Lower lobe of right lung (tissue), 2 donors: ENCODE results near the gene SLC7A1. TPM values are rescaled to one million over a fixed set of nuclear protein-coding genes. Genes with fewer than 3 reads are reported as not detected.
A peak's percentile ranks its signal among the peaks of the same experiment; 100 is the strongest.

Experiments used
- ATAC-seq, 2 donors: fragments of 200-7000 bp; cut with Tn5 transposase; one replicate each; pipeline ENCODE4 v1.9.1; 2020 to 2022; ENCODE audit warnings: mild to moderate bottlenecking in 2 of 2, moderate library complexity in 2 of 2
- DNase-seq: peaks from one replicate; pipeline ENCODE4 v3.0.0-alpha.2; 2020
- H3K27ac ChIP-seq: fragments of 200-600 bp; one replicate; pipeline ENCODE4 v1.8.0; 2022
- H3K27me3 ChIP-seq: fragments of 200-600 bp; one replicate; pipeline ENCODE4 v1.8.0; 2022; ENCODE audit warnings: low read depth
- H3K36me3 ChIP-seq: fragments of 200-600 bp; one replicate; pipeline ENCODE4 v1.8.0; 2022; ENCODE audit warnings: mild to moderate bottlenecking
- H3K4me1 ChIP-seq: fragments of 200-600 bp; one replicate; pipeline ENCODE4 v1.8.0; 2022
- H3K4me3 ChIP-seq: fragments of 200-600 bp; one replicate; pipeline ENCODE4 v1.8.0; 2022; ENCODE audit warnings: mild to moderate bottlenecking
- H3K9me3 ChIP-seq: fragments of 200-600 bp; one replicate; pipeline ENCODE4 v1.8.0; 2022
- intact Hi-C: fragments of 100-400 bp; cut with DNase I; formaldehyde crosslinking; loops from one replicate; pipeline ENCODE4 v1.11.0; 2022
- total RNA-seq: library from RNA; stranded (reverse); fragmentation: NEBNext Ultra II Directional; extraction: Animal tissue kit (Norgen Biotek cat#: 25700); gene quantifications from one replicate; pipeline ENCODE4 v1.2.1, GENCODE V29; 2021
- TF ChIP-seq, protein P1 (sequence below): fragments of 200-600 bp; IDR thresholded peaks from one replicate; pipeline ENCODE4 v1.8.0; 2022; ENCODE audit warnings: antibody characterized with exemption, mild to moderate bottlenecking
- donor health status: DM: no; HTN: yes; CAD: no; lungs with severe emphysema.

SLC7A1 gene
- total RNA-seq, 1 donor from 2014 or later: 19.2 TPM

DNA sequence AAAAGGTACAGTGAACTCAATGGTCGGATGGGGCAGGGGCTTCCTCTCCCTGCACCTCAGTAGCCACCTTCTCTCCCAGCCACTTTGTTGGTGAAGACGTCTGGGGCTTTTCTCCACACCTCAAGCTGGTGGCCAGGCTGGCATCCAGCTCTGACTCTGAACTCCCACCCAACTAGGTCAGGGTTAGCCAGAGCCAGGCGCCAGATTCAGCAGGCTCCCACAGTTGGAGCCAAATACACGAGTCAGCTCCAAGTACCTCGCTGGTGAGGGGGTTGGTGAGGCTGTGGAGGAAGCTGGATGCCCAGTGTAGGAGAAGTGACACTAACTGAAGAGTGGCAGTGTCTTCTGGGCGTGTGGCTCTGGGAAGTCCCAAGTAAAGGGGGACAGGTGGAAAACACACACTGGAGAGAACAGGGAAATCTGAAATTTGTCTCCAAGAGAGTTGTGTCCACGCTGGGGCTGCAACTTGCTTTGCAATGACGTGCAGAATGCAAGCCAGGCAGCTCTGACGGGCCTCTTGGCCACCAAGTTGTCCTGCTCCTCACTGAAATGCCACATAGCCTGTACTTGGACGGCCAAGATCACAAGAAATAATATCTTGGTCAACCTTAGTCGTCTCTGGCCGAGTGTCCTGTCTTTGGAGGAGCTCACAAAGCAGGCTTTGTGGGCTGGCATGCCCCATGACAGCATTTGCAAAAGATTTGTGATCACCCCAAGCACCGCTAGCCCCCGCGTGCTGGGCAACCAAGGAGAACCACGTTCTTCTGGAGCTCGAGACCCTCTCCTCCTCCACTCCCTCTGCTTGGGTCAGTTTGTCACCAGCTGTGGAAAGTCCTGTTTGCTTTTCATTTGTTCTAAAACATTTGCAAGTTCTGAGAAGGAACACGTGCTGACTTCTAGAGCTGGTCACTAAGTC lies 18.1 kb downstream of the SLC7A1 start:
- no peaks in the 10 kb centered on the region for H3K4me1 ChIP-seq
- TF ChIP-seq, protein P1, sequence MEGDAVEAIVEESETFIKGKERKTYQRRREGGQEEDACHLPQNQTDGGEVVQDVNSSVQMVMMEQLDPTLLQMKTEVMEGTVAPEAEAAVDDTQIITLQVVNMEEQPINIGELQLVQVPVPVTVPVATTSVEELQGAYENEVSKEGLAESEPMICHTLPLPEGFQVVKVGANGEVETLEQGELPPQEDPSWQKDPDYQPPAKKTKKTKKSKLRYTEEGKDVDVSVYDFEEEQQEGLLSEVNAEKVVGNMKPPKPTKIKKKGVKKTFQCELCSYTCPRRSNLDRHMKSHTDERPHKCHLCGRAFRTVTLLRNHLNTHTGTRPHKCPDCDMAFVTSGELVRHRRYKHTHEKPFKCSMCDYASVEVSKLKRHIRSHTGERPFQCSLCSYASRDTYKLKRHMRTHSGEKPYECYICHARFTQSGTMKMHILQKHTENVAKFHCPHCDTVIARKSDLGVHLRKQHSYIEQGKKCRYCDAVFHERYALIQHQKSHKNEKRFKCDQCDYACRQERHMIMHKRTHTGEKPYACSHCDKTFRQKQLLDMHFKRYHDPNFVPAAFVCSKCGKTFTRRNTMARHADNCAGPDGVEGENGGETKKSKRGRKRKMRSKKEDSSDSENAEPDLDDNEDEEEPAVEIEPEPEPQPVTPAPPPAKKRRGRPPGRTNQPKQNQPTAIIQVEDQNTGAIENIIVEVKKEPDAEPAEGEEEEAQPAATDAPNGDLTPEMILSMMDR: no peak

DNA sequence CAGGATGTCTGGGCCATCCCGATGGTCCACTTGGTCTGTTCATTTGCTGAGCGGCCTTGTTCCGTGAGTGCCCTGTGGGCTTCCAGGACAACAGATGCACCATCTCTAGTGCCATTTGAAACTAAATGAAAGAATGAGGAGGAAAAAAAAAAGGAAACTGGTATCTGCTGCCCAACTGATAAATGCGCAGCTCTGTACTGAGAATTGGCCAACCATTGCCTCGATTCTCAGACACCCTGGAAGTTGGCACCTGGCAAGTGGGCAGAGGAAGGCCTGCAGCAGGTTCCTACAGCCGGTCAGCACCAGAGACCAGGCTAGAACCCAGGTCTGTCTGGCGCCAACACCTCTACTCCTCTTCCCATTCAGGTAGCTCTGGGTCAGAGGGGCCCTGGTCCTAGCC lies 18.9 kb downstream of the SLC7A1 start:
- Histone ChIP-seq H3K36me3 (no peaks in the 10 kb centered on the region), H3K4me3 (no peak overlapping the region), H3K9me3 (no peaks in the 10 kb centered on the region), H3K27ac (no peak overlapping the region), H3K27me3 (no peaks in the 10 kb centered on the region), H3K4me1 (no peaks in the 10 kb centered on the region)
- DNase-seq (no peak), ATAC-seq (no peak)
- TF ChIP-seq, protein P1: no peak
- intact Hi-C loops: no loop called here

More for the DNA sequence above, 18.1 kb downstream of the SLC7A1 start:
- no peak for ATAC-seq
- Histone ChIP-seq H3K9me3 (no peaks in the 10 kb centered on the region), H3K36me3 (no peaks in the 10 kb centered on the region), H3K4me3 (no peak overlapping the region), H3K27ac (no peak overlapping the region), H3K27me3 (no peaks in the 10 kb centered on the region)
- intact Hi-C loops: no loop called here
- DNase-seq: no peak

DNA sequence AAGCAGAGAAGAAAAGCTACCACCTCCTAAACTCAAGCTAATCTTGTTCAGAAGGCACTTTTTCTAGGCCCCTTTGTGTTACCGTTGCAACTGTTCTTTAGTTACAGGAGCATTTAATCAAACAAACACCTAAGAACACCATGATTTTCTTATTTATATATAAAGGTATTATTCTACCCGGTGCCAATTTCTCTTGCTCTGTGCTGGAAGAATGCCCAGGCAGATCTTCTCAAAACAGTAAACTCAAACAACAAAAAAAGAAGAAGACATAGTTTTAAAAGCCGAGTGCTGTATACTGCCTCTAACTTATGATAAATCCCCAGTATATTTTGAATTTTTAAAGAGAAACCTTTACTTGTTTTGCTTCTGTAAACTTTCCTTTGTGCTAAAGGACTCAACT lies 20.4 kb downstream of the SLC7A1 start:
- no peak for DNase-seq
- no peaks in the 10 kb centered on the region for H3K9me3 ChIP-seq
- no peaks in the 10 kb centered on the region for H3K27me3 ChIP-seq
- TF ChIP-seq, protein P1: no peak
- no peak overlapping the region for H3K4me3 ChIP-seq
- intact Hi-C loops: no loop called here
- no peaks in the 10 kb centered on the region for H3K4me1 ChIP-seq
- ATAC-seq: no peak
- no peaks in the 10 kb centered on the region for H3K36me3 ChIP-seq
- H3K27ac ChIP-seq: no peak overlapping the region

DNA sequence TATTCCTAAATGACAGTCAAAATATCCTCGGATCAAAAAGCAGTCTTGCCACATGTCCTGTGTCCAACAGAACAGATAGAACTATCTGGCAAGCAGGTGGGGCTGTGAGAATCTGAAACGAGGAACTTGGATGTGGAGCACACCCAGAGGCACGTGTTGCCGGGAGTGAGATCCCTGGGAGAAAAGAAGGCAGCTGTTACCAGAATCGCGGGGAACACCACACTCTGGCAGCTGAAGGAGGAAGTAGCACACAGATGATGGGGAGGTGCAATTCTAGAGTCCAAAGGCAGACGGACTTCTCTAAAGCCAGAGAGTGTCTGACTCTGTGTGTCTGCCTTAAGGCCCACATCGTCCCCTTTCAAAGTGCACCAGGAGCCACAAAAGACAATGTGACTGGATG lies 22.3 kb downstream of the SLC7A1 start:
- DNase-seq (no peak), ATAC-seq (peak; percentile 54 to 73)
- Histone ChIP-seq H3K36me3 (no peaks in the 10 kb centered on the region), H3K27ac (no peak overlapping the region), H3K4me3 (no peak overlapping the region), H3K9me3 (no peaks in the 10 kb centered on the region), H3K27me3 (no peaks in the 10 kb centered on the region), H3K4me1 (peaks cover 3% of the 10 kb centered on the region)
- TF ChIP-seq, protein P1: no peak
- intact Hi-C loops: no loop called here

DNA sequence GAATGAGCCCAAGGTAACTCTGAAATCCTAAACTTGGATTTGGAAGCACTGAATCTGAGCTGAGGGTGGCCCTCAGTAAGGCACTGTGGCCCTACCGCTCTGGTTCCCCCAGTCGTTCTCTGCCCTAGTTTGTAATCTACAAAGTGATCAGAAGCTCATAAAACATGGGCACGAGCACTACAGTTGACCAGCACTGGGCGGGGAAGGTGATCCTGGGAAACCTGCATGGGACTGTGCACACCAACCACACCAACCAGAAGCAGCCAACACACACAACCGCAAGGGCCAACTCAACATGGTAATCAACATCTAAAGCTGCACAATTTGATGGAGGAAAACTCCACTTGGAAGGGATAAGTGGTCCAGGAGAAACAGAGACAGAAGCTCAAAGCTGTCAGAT lies 22.9 kb downstream of the SLC7A1 start:
- TF ChIP-seq, protein P1: no peak
- Histone ChIP-seq H3K27ac (no peak overlapping the region), H3K9me3 (no peaks in the 10 kb centered on the region), H3K27me3 (no peaks in the 10 kb centered on the region), H3K4me3 (no peak overlapping the region), H3K36me3 (no peaks in the 10 kb centered on the region), H3K4me1 (peaks cover 3% of the 10 kb centered on the region)
- intact Hi-C loops: no loop called here
- DNase-seq (no peak), ATAC-seq (no peak)
